Activated CD8-positive, alpha-beta memory T cell treated with anti-CD3 and anti-CD28 coated beads for 24 hours (primary cell): ENCODE results near the gene FAM209B.
"Not testable (repeated sequence)": the region's sequence is repeated elsewhere in the genome, so short reads cannot be mapped to it uniquely, and the experiment has no call there.

Experiments
- DNase-seq: peaks from one replicate; pipeline ENCODE4 v3.0.0-alpha.2; 2020

Gene FAM209B, protein sequence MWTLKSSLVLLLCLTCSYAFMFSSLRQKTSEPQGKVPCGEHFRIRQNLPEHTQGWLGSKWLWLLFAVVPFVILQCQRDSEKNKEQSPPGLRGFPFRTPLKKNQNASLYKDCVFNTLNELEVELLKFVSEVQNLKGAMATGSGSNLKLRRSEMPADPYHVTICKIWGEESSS

DNA sequence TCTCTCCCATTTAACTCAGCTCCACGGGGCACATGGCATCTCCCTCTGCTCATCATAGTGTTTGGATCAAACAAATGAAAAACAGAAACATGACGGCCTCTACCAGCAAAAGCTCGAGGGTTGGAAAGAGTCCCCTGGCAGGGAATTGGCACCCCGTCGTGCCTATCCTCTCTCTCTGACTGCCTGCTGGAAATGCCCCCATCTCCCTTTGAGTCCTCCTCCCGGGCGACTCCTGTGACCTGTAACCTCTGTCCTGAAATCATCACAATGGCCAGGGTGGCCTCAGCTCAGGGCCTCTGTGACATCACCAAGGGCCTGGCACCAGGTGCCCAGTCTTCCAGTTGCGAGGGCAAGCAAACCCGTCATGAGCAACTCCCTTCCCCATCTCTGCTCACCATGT is at the start of gene FAM209B:
Gene FAM209B (plus strand): TSS at position 301 of the 400 bp plus-strand sequence. CDS start 96 bp downstream, at position 397.
- not testable (repeated sequence) for DNase-seq

DNA sequence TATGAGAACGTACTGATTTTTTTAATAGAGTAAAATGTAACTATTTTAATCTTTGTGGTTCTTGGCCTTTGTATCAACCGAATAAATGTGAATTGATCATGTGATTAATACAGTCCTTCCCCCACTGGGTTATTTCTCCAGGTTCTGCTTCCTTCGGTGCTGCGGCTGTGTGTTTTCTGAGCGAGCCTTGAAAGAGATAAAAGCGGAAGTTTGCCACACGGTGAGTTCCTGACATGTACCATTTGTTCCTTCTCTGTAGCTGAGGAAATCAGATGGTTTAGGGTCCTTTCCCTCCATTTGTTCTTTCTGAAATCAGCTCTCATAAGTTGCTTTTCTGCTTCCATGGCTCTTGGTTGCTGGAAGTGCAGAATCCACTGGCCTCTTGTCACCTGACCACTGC is 49.1 kb upstream of the FAM209B start:
- no peak for DNase-seq

DNA sequence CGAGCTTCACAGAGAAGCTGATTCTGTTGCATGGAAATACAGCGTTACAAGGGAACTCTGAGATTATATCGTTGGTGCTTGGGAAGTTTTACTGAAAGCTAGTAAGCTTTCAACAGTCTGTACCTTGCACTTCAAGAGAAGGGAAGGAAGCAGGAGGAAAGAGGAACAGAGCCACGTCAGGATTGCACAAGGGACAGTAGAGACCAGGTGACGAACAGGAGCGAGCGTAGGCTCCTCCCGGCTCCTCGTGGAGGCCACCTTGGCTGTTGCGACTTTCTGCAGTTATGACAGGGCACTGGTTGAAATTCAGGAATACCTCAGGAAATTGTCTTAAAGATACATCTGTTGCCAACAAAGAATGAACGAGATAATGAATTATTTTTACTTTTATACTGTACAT is 45.8 kb upstream of the FAM209B start:
- DNase-seq: no peak

DNA sequence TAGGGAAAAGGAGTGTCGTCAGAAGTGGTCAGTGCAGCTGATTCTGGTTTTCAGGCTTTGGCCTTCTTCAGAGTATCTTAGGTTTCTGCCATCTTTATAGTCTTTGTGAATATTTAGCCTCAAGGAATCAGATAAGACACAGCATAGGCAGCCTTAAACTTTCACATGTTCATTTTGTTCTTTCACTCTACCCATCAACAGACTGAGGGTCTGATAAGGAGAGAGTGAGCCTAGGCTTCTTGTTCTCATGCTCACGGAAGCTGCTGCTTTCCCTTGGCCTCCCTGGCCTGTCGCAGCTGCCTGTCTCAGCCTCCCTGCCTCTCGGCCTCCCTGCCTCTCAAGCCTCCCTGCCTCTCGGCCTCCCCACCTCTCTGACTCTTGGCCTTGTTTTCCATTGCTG is 44.5 kb upstream of the FAM209B start:
- DNase-seq: no peak

DNA sequence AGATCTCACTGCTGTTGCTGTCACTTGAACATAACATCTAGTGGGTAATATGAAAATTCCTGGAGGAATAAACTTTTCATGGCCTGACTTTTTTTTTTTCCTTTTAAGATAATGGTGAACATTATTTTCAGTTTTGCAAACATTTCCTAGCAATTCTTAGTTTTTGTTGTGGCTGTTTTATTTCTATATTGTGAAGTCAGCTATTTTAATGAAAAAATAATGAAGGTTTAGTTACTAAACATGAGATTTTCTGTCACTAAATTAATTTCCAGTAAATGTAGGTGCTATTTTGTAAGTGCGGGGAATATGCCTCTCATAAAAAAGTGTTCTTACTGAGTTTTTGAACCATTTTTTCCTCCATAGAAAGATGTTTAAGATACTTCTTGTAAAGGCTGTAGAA is 31.9 kb upstream of the FAM209B start:
- no peak for DNase-seq

DNA sequence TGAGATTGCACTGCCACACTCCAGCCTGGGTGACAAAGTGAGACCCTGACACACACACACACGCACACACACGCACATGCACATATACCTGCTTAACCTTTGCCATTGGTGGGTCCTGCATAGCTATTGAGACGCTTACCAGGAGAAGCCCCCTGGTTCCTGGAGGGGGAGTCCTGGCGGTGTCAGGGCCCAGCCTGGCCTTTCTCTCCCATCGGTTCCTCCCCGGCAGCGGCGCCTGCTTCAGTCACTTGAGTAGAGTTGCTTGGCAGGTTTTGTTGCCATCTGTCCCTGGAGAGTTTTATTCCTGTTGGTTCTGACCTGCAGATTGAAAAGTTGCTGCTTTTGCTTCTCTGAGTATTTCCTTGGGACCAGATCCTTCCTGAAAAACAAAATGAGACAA is 29.1 kb upstream of the FAM209B start:
- no peak for DNase-seq

DNA sequence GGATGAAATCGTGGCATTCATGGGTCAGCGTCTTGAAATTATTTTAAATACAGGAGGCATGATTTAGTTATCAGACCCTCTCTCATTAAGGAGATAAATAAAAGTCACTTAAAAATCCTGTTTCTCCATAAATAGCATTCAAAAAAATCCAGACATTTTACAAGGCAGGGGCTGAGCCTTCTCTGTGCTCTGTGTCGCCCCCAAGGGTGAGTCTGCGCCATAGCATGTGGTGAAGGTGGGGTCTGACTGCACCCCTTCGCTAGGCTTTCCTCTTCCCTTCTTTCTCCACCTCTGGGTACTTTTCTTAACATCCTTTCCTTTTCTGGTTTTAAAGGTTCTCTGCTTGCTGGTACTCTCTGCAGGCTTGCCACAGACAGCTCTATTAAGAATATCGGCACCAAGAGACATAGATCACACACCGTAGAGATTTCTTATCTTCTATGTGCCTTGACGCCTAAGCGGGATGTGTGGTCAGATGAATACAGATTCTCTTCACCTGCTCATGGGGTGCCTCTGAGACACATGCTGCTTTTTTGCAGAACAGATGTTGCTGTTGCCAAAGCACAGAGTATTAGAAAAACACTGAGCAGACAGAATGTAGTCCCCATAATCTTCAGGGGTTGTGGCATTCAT is 28.6 kb upstream of the FAM209B start:
- no peak for DNase-seq

DNA sequence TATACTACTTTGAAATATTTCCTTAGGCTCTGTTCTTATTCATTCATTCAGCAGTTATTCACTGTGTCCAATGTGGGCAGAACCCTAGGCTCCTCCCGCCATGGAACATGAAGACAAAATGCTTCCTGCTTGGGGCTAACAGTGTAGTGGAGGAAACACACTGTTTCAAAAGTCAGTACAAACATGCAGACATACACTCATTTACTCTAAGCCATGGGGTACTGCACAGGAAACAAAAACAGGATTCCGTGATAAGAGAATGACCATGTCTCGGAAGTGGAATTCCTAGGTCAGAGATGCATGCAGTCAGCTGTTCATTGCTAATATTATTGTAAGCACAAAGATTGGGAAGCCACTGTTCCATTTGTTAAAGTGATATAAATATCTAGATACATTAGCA is 26.9 kb upstream of the FAM209B start:
- DNase-seq: no peak

DNA sequence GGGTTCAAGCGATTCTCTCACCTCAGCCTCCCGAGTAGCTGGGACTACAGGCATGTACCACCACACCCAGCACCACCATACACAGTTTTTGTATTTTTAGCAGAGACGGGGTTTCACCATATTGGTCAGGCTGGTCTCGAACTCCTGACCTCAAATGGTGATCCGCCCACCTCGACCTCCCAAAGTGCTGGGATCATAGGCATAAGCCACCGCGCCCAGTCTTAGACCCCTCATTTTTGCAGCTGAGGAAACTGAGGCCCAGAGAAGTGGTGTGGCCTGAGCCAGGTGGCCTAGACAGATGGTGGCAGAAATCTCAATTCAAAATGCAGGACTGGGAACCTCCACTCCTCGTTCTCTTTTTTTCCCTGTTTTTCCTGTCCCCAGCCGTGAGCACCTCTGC is 21.1 kb upstream of the FAM209B start:
- DNase-seq: no peak

DNA sequence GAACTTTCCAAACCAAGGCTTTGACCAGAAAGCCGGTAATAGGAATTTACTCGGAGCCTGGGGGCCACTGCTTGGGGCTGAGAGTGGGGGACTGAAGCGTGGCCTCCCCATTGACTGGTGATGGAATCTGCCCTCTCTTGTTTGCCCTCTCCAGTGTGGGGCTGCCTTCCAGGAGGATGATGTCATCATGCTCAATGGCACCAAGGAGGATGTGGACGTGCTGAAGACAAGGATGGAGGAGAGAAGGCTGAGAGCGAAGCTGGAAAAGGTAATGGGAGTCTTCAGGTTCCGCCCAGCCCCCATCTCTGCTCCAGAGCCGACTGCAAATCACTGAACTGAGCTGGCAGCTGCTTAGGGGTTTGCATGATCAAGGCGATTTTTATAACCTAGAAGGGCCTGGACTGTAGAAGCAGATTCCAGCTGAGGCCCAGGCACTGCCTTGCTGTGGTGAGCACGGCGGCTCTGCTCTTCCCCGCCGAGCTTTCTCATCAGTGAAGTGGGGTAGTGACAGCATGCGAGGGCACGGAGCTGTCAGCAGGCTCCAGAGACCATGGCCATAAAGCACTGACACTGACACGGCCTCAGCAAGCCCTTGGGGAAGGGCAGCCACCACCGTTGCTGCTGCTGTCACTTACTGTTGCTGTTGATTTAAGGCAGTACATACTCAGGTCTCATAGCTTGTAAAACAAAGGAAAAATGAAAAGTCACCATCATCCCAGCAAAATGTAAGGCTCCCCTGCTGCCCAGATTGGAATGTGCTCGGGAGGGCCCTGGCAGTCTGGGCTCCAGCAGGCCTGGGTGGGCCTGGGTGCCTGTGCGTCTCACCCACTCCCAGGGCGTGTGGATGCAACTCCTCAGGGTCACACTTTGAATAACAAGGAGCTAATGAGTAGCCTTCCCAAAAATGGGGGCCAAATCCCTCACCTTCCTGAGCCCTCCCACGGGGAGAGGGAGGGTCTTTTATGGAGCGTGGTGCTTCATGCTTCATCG is 19.6 kb upstream of the FAM209B start:
- no peak for DNase-seq

DNA sequence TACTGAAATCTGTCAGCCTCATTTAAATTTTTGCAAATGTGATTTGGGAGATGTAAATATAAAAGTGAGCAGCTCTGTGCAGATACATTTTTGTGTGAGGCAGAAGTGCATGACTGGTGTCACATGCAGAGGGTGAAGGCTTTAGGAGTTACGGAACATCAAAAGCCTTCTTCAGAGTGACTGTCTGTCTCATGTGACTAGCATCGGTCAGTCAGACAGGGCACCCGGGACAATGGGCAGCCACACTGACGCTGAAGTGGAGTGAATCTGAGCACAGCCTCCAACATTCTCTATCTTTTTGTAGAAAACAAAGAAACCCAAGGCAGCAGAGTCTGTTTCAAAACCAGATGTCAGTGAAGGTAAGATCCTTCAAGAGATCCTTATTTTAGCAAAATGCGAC is 16.4 kb upstream of the FAM209B start:
- DNase-seq: no peak

DNA sequence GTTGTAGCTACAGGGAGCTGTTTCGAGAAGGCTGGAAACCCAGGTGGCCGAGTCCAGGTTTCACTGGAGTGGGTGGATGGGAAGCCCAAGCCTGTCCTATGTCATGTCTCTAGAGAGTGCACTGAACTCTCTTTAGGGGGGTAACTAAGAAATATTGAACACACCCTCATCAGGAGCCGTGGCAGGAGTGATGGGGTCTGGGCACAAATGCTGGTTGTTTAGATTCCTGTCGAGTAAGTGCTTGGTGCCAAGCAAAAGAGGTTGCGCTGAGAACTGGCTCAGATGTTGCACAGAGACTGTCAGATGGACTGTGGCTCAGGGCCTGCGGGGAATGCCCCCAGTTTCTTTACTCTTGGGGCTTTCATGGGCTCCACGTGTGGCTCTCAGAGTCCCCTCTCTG is 15.8 kb upstream of the FAM209B start:
- DNase-seq: no peak

DNA sequence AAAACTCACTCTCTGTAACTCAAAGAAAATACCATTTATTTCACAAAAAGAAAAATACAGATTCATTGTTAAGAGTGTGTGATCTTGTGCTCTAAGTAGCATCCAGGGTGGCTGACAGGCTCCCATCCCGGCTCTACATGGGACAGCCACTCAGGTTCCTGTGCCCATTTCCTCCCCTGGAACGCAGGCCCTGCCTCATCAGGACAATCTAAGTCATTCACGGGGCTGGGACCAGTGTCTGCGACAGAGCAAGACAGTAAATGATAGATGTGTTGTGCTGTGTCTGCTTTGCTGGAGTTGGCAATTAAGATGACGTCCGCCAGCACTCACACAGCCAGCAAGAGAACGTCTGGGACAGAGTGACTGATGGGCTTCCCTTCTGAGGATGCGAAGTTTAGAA is 15.4 kb upstream of the FAM209B start:
- DNase-seq: no peak

DNA sequence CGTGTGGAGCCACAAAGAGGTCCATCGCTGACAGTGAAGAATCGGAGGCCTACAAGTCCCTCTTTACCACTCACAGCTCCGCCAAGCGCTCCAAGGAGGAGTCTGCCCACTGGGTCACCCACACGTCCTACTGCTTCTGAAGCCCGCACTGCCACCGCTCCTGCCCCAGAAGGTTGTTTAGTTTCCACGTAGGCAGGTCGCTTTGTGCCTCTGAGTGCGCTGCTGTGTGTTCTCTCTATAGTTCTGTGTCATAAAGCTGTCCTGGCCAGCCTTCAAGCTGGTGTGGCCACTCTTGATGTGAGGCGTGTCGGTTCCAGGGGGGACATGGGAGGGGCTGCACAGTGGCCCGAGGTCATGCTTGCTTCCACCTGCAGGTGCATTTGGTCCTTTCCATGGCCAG is 14.9 kb upstream of the FAM209B start:
- no peak for DNase-seq

DNA sequence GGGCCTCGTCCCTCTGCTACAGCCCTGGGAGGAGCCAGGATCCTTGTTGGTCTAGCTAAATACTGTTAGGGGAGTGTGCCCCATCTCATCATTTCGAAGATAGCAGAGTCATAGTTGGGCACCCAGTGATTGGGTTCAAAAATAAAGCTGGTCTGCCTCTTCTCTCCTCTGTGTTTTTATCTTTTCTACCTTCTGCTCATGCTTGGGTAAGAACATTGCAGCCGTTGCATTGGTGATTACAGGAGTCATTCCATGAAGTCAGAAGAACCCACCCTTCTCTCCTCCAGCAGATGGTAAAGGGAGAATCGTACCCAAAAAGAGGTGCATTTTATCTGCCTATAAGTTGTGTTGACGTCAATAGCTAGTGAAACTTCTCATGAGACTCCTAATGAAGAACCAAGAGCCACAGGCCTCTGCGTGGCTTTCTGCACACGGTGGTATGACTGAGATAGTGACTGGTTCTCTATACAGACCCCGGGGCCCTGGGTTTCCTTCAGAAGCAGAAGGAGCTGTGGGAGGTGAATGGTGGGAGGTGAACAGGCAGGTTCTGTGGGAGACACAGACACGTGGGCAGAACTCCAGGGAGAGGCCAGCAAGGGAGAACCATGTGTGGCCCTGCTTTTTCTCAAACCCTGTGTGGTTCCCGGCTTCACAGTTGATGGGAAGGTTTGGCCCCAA is 14.2 kb upstream of the FAM209B start:
- DNase-seq: no peak

DNA sequence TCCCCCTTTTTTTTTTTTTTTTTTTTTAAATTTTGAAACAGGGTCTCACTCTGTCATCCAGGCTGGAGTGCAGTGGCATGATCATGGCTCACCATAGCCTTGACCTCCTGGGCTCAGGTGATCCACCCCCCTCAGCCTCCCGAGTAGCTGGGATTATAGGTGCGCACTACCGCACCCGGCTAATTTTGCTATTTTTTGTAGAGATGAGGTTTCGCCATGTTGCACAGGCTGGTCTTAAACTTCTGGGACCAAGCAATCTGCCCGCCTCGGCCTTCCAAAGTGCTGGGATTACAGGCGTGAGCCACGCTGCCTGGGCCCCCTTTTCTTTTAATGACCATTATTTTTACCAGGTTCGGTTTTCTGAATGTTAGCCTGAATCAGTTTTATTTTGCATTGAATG is 13.5 kb upstream of the FAM209B start:
- DNase-seq: no peak

DNA sequence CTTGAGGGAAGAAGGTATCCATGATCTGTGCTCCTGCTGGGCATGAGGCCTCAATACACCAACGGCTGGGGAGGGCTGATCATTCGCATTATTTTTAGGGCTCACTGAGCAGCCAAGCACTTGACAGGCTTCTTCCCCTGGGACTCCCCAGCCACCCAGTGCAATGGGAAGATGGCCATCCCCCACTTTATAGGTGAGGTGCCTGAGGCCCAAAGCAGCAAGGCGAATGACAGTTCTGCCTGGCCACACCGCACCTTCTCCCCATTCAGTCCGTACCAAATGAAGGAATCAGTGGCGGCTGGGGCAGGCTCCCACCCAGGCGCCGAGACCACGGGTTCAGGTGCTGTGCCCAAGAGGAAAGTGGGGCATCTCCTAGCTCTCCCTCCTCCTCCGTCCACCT is 12.9 kb upstream of the FAM209B start:
- no peak for DNase-seq

DNA sequence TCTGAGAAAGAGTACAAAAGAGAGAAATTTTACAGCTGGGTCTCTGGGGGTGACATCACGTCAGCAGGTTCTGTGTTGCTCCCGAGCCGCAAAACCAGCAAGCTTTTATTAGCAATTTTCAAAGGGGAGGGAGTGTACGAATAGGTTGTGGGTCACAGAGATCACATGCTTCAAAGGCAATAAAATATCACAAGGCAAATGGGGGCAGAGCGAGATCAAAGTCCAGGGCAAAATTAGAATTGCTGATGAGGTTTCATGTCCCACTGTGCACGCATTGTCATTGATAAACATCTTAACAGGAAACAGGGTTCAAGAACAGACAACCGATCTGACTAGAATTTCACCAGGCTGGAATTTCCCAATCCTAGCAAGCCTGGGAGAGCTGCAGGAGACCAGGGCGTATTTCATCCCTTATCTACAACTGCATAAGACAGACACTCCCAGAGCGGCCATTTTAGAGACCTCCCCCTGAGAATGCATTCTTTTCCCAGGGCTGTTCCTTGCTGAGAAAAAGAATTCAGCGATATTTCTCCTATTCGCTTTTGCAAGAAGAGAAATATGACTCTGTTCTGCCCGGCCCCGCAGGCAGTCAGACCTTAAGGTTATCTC is 12.2 kb upstream of the FAM209B start:
- DNase-seq: not testable (repeated sequence)

DNA sequence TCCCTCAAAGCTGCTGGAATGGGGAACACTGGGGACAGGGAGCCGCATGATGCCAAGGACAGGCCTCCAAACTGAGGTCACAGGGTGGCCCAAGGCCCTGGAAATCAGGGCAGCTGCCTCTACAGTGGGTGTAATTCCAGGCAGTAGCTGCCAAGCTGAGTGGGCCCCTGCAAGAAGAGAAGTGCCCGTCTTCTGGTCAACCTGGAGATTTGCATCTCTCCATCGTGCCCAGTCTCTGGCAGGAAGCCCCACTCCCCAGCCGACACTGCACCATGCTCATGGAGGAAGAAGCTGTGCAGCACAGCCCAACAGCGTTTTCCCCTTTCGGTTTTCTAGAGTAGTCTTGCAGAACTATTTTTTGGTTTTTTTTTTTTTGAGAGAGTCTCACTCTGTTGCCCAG is 10.7 kb upstream of the FAM209B start:
- no peak for DNase-seq

DNA sequence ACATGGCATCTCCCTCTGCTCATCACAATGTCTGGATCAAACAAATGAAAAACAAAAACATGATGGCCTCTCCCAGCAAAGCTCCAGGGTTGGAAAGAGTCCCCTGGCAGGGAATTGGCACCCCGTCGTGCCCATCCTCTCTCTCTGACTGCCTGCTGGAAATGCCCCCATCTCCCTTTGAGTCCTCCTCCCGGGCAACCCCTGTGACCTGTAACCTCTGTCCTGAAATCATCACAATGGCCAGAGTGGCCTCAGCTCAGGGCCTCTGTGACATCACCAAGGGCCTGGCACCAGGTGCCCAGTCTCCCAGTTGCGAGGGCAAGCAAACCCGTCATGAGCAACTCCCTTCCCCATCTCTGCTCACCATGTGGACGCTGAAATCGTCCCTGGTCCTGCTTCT is 8.6 kb upstream of the FAM209B start, which contains the start of gene FAM209A:
Gene FAM209A (plus strand): TSS at position 301 of the 400 bp plus-strand sequence. CDS start 65 bp downstream, at position 366.
- not testable (repeated sequence) for DNase-seq

DNA sequence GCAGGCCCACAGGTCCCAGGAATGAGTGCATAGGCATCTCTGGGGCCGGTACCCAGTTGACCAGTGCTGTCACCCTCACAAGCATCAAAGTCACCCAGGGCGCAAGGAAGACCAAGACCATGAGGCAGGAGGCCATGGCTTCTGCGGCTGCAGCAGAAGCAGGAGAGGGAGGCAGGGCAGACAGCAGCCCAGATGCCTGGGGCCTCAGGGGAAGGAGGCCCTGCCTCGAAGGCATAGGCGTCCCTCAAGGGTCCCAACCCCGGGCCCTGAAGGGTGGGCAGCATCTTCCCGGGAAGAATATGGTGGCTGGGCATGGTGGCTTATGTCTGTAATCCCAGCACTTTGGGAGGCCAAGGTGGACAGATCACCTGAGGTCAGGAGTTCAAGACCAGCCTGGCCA is 5.5 kb upstream of the FAM209B start:
- DNase-seq: no peak

DNA sequence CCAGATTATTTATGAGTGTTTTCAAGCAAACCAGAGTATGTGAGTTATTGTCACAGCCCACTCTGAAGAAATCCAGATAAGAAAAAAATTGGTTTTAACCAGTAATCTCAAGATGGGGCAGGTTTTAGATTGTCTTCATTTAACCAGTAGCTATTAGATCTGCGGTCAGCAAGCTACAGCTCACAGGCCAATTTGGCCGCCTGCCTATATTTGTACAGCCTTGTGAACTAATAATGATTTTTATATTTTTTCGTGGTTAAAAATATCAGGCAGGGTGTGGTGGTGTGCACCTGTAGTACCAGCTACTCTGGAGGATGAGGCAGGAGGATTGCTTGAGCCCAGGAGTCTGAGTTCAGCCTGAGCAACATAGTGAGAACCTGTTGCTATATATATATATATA is 5.0 kb downstream of the FAM209B start:
- no peak for DNase-seq

DNA sequence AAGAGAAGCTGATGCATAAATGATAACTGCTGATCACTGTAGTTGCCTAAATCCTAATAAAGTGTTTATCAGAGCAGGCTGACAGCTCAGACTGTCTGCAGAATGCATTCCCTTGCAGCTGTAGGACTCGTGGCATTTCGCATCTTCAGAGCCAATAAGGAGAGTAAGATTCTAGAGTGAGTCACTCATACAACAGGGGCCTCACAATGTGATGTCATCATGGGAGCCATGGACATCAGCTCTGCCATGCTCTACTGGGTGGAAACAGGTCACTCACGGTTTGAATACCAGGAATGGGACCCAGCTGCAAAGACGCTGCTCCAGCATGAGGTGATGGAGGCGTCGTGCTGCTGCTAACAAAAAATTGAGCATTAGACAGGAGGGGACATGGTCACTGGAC is 7.4 kb downstream of the FAM209B start:
- DNase-seq: no peak
